Adrenal gland (tissue), 12 donors: ENCODE data around the gene LGMN. TPM values are rescaled to one million over a fixed set of nuclear protein-coding genes. Genes with fewer than 3 reads are reported as not detected.

Experiments
- DNase-seq, 7 donors: peaks; one replicate each; pipeline ENCODE4 v3.0.0-alpha.2; 2019 to 2020
- H3K27ac ChIP-seq, 5 donors: fragments of 200-600 bp; sonication (generic) in 4 of 5; 1 replicate in 3 of 5; 2 replicates in 2 of 5; pipeline versions ENCODE4 v1.5.1 to v1.8.0; 2016 to 2020; ENCODE audit warnings: mild to moderate bottlenecking in 1 of 5
- H3K27me3 ChIP-seq: fragments of 200-600 bp; 2 replicates; pipeline ENCODE4 v1.8.0; 2021
- H3K36me3 ChIP-seq, 2 donors: fragments of 200-600 bp; replicated peaks in 1 of 2; 1 replicate in 1 of 2; 2 replicates in 1 of 2; pipeline versions ENCODE4 v1.5.1 to v1.8.0; 2018 to 2022
- H3K4me1 ChIP-seq, 2 donors: fragments of 200-600 bp; replicated peaks in 1 of 2; 1 replicate in 1 of 2; 2 replicates in 1 of 2; pipeline versions ENCODE4 v1.5.1 to v1.8.0; 2018 to 2021
- H3K4me3 ChIP-seq, 4 donors: fragments of 200-600 bp; sonication (generic) in 3 of 4; one replicate each; pipeline ENCODE4 v1.5.1; 2016 to 2018
- H3K9me3 ChIP-seq, 3 donors: fragments of 200-600 bp; sonication (generic) in 1 of 3; replicated peaks in 1 of 3; 1 replicate in 2 of 3; 2 replicates in 1 of 3; pipeline versions ENCODE4 v1.5.1 to v1.8.0; 2016 to 2021
- POLR2A ChIP-seq, 2 donors: fragments of 450-650 bp; IDR thresholded peaks; one replicate each; pipeline ENCODE4 v1.6.1; 2017; ENCODE audit warnings: antibody characterized with exemption in 2 of 2, mild to moderate bottlenecking in 2 of 2, moderate library complexity in 1 of 2
- WGBS, 4 donors: extraction: QIAGEN DNeasy Blood & Tissue Kit in 2 of 4; methylation state at CpG; one replicate each; pipeline versions ENCODE4 v1.1.5 to v1.1.7; 2013 to 2017; 5-methylcytosine and 5-hydroxymethylcytosine counted together
- intact Hi-C, 2 donors: fragments of 100-400 bp; cut with DNase I; formaldehyde crosslinking; loops; one replicate each; pipeline versions ENCODE4 v1.14.1 to v1.15.0; 2022 to 2023
- polyA plus RNA-seq, 3 donors: library from polyadenylated mRNA; stranded (reverse); fragments of 200-250 nt in 2 of 3; fragments of 350-450 nt in 1 of 3; fragmentation: Illumina TruSeq in 1 of 3; extraction: RNeasy Lipid Tissue Mini Kit (QIAGEN cat#74804) in 1 of 3; gene quantifications; one replicate each; pipeline ENCODE4 v1.2.3, GENCODE V29; 2013 to 2014
- total RNA-seq, 9 donors: library from RNA; depleted of rRNA in 4 of 9; stranded (reverse); fragments of >200 nt in 4 of 9; fragments of 120-200 nt in 1 of 9; fragmentation: NEBNext Ultra II Directional in 1 of 9; extraction: Animal tissue kit (Norgen Biotek cat#: 25700) in 1 of 9; gene quantifications; one replicate each; pipeline versions ENCODE4 v1.1.0 to v1.2.4, GENCODE V29; 2013 to 2023
- TF ChIP-seq, protein P1 (sequence below), 6 experiments: fragments of 450-650 bp in 4 of 6; fragments of 200-600 bp in 2 of 6; sonication (generic) in 1 of 6; IDR thresholded peaks; 1 replicate in 5 of 6; 2 replicates in 1 of 6; pipeline versions ENCODE4 v1.5.1 to v1.8.0; 2016 to 2021; ENCODE audit warnings: antibody characterized with exemption in 6 of 6, mild to moderate bottlenecking in 2 of 6, moderate library complexity in 1 of 6
- donor health status: healthy with polysubstance abuse.
- donor health status: Bipolar disorder and iron deficiency.
- donor health status: DM: yes; HTN: yes; CAD: no.
- donor health status: DM: no; HTN: no; CAD: no.
- donor health status: DM: no; HTN: no; CAD: no.
- donor health status: DM: yes; HTN: yes; CAD: no.

The LGMN gene
- total and polyA plus RNA-seq, 12 donors = 66.6 to 153 (median 117) TPM

DNA sequence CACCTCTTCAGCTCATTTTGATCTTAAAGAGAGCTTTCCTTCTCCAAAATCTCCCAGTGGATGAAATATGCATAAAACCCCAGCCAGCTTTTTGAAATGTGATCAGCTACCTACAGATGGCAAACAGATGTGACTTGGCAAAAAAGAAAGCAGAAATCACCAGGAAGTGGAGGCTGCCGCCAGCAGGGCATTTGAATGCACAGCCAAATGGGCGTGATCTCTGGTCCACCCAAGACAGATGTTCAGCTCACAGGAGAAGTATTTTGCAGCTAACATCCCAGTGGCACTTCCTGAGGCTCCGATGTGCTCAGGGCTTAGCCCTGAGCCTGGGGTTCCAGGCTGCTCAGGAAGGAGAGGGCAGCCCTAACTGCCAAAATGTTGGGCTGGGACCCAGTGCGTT lies 78.3 kb downstream of the LGMN start:
- intact Hi-C loops = no loop called here
- Histone ChIP-seq H3K36me3 (no peaks in the 10 kb centered on the region), H3K4me1 (no peaks in the 10 kb centered on the region), H3K4me3 (no peak overlapping the region), H3K9me3 (no peaks in the 10 kb centered on the region), H3K27ac (no peak overlapping the region), H3K27me3 (no peaks in the 10 kb centered on the region)
- no peak for TF ChIP-seq POLR2A (IDR thresholded peaks at IDR 0.05)
- TF ChIP-seq, protein P1, sequence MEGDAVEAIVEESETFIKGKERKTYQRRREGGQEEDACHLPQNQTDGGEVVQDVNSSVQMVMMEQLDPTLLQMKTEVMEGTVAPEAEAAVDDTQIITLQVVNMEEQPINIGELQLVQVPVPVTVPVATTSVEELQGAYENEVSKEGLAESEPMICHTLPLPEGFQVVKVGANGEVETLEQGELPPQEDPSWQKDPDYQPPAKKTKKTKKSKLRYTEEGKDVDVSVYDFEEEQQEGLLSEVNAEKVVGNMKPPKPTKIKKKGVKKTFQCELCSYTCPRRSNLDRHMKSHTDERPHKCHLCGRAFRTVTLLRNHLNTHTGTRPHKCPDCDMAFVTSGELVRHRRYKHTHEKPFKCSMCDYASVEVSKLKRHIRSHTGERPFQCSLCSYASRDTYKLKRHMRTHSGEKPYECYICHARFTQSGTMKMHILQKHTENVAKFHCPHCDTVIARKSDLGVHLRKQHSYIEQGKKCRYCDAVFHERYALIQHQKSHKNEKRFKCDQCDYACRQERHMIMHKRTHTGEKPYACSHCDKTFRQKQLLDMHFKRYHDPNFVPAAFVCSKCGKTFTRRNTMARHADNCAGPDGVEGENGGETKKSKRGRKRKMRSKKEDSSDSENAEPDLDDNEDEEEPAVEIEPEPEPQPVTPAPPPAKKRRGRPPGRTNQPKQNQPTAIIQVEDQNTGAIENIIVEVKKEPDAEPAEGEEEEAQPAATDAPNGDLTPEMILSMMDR (IDR thresholded peaks at IDR 0.05) = no peak
- DNase-seq = no peak
- 52 to 91% (median 78%) methylated on average over 3 to 4 of the region's 4 CpGs for WGBS, 4 donors

- no peak for DNase-seq
- Histone ChIP-seq H3K36me3 (no peaks in the 10 kb centered on the region), H3K4me1 (no peaks in the 10 kb centered on the region), H3K27ac (no peak overlapping the region), H3K4me3 (no peak overlapping the region), H3K27me3 (no peaks in the 10 kb centered on the region), H3K9me3 (no peaks in the 10 kb centered on the region)
- 69 to 79% (median 75%) methylated on average over 2 to 4 of the region's 4 CpGs for WGBS, 4 donors
- intact Hi-C loops = no loop called here
- TF ChIP-seq, protein P1 (IDR thresholded peaks at IDR 0.05) = no peak
- TF ChIP-seq POLR2A (IDR thresholded peaks at IDR 0.05) = no peak
Measured at GRCh38 chr14:92668276-92668973, 80.0 kb downstream of the LGMN start.

DNA sequence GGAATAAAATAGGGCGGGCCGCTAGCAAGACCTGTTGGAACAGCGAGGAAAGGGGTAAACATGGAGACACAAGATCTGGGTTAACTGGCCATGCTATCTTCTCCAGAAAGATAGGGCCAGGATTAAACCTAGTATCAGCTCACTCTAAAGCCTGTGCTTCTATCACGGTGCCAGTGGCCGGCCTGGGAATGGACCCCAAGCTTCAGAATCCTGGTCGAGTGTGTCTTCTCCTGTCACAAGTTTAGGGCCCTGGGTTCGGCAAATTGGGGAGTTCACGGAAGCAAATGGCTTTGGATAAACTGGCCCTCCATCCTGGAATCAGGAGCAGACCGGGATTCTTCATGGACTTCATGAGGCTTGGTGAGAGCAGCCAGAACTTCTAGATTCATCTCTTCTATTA lies 82.2 kb downstream of the LGMN start:
- Histone ChIP-seq H3K4me3 (no peak overlapping the region), H3K27me3 (no peaks in the 10 kb centered on the region), H3K9me3 (no peaks in the 10 kb centered on the region), H3K36me3 (peaks cover 0 to 6% of the 10 kb centered on the region in 2 donors), H3K27ac (peak overlapping the region in 1 of 5 donors; percentile 65), H3K4me1 (no peaks in the 10 kb centered on the region)
- TF ChIP-seq POLR2A (IDR thresholded peaks at IDR 0.05) = no peak
- TF ChIP-seq, protein P1 (IDR thresholded peaks at IDR 0.05) = no peak
- DNase-seq = no peak
- 94 to 98% (median 96%) methylated on average over 4 to 9 of the region's 9 CpGs for WGBS, 4 donors
- intact Hi-C loops = no loop called here

DNA sequence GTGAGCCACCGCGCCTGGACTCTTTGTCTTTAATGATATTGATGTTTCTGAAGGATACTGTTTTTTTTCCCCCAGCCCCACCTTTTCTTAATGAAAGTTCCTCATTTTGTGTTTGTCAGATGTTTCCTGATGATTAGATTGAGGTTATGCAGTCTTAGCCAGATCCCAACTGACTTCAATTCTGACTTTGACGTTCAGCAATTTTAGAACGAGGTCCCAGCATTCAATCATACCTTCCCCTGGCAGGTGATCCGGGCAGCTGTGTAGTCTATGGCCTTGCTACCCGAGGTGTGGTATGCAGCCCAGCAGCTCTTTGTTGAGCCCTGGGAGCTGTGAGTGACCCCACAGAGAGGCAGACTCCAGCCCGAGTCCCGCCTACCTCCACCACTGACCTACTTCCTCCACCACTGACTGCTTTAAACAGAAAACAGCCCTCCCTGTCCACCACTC lies 82.7 kb downstream of the LGMN start:
- Histone ChIP-seq H3K27me3 (no peaks in the 10 kb centered on the region), H3K4me3 (no peak overlapping the region), H3K9me3 (no peaks in the 10 kb centered on the region), H3K36me3 (peaks cover 0 to 10% of the 10 kb centered on the region in 2 donors), H3K4me1 (no peaks in the 10 kb centered on the region), H3K27ac (peak overlapping the region in 1 of 5 donors; percentile 65)
- TF ChIP-seq POLR2A (IDR thresholded peaks at IDR 0.05) = no peak
- TF ChIP-seq, protein P1 (IDR thresholded peaks at IDR 0.05) = no peak
- intact Hi-C loops = no loop called here
- peak in 1 of 7 donors; percentile 13 for DNase-seq
- WGBS, 4 donors = 48 to 65% (median 61%) methylated on average over 8 of the region's 8 CpGs
